NCI-H2227 treated with DMSO at 0.1 percent for 48 hours (cell line): Measurements from ENCODE around the gene PCSK4.
"Not testable (repeated sequence)": the region's sequence is repeated elsewhere in the genome, so short reads cannot be mapped to it uniquely, and the experiment has no call there.

Experiments
- DNase-seq: peaks from one replicate; lab custom pipeline; 2025; lab: John Stamatoyannopoulos, UW

Gene PCSK4

GRCh38 chr19:1505012-1505411, 14.9 kb upstream of the PCSK4 start:
- DNase-seq, result no peak

GRCh38 chr19:1503925-1504773, 14.0 kb upstream of the PCSK4 start:
- no peak for DNase-seq

- DNase-seq, result no peak
Measured at GRCh38 chr19:1503089-1503924, 13.2 kb upstream of the PCSK4 start.

GRCh38 chr19:1502433-1503088, 12.4 kb upstream of the PCSK4 start:
- no peak for DNase-seq

GRCh38 chr19:1501200-1501595, 11.0 kb upstream of the PCSK4 start:
- DNase-seq, result no peak

- DNase-seq, result not testable (repeated sequence)
Measured at GRCh38 chr19:1499231-1499630, 9.1 kb upstream of the PCSK4 start.

- no peak for DNase-seq
Measured at GRCh38 chr19:1497578-1498235, 7.6 kb upstream of the PCSK4 start.

GRCh38 chr19:1496714-1497577, 6.8 kb upstream of the PCSK4 start:
- no peak for DNase-seq

- DNase-seq, result no peak
Measured at GRCh38 chr19:1495799-1496713, 5.9 kb upstream of the PCSK4 start.

- DNase-seq, result no peak
Measured at GRCh38 chr19:1495051-1495798, 5.1 kb upstream of the PCSK4 start.

GRCh38 chr19:1494115-1494815, 4.1 kb upstream of the PCSK4 start:
- DNase-seq, result no peak

- DNase-seq, result no peak
Measured at GRCh38 chr19:1492474-1493006, 2.4 kb upstream of the PCSK4 start.

GRCh38 chr19:1491849-1492170, 1.7 kb upstream of the PCSK4 start:
- DNase-seq, result no peak

- no peak for DNase-seq
Measured at GRCh38 chr19:1491114-1491848, 1.1 kb upstream of the PCSK4 start, which contains the start of gene REEP6. Gene REEP6 (plus strand): TSS chr19:1491181. CDS start chr19:1491270, 89 bp downstream.

- no peak for DNase-seq
Measured at GRCh38 chr19:1489463-1490310, 463 bp downstream of the PCSK4 start.

- DNase-seq, result no peak
Measured at GRCh38 chr19:1488282-1488601, 1.9 kb downstream of the PCSK4 start.
